Type B pancreatic cell (in vitro differentiated cells): Measurements from ENCODE around the gene BAG3. TPM values are rescaled to one million over a fixed set of nuclear protein-coding genes. Genes with fewer than 3 reads are reported as not detected.

Experiments
- DNase-seq: peaks from one replicate; pipeline ENCODE4 v3.0.0; 2021; ENCODE audit warnings: mixed read lengths; ENCODE audit not compliant: unreplicated experiment; ENCODE audit errors: extremely low spot score
- H3K27ac Mint-ChIP-seq: 2 replicates; pipeline ENCODE4 v1.8.0; 2021; ENCODE audit warnings: mild to moderate bottlenecking, mixed read lengths
- H3K27me3 Mint-ChIP-seq: 2 replicates; pipeline ENCODE4 v1.8.0; 2021; ENCODE audit warnings: mixed read lengths
- H3K36me3 Mint-ChIP-seq: 2 replicates; pipeline ENCODE4 v1.8.0; 2021; ENCODE audit warnings: mixed read lengths
- H3K4me1 Mint-ChIP-seq: one replicate; pipeline ENCODE4 v1.8.0; 2021; ENCODE audit warnings: mixed read lengths; ENCODE audit not compliant: unreplicated experiment
- H3K4me3 Mint-ChIP-seq: 2 replicates; pipeline ENCODE4 v1.8.0; 2021; ENCODE audit warnings: mild to moderate bottlenecking, mixed read lengths
- H3K9me3 Mint-ChIP-seq: 2 replicates; pipeline ENCODE4 v1.8.0; 2021; ENCODE audit warnings: mixed read lengths
- CTCF ChIP-seq: fragments of 200-600 bp; sonication (generic); conservative IDR thresholded peaks from 2 replicates; pipeline ENCODE4 v1.5.0; 2021; ENCODE audit warnings: antibody characterized with exemption, mild to moderate bottlenecking
- total RNA-seq: library from RNA; stranded (reverse); gene quantifications from 2 replicates; pipeline ENCODE4 v1.2.1, GENCODE V29; 2021; ENCODE audit warnings: low replicate concordance

Gene BAG3
- total RNA-seq, 1 donor from 2014 or later = 24.9 TPM

- no peaks in the 10 kb centered on the region for H3K9me3 Mint-ChIP-seq
- H3K27me3 Mint-ChIP-seq = no peaks in the 10 kb centered on the region
- no peak for TF ChIP-seq CTCF
- no peak for DNase-seq
- H3K4me1 Mint-ChIP-seq = peaks cover 9% of the 10 kb centered on the region
- no peaks in the 10 kb centered on the region for H3K36me3 Mint-ChIP-seq
- H3K4me3 Mint-ChIP-seq = no peak overlapping the region
- no peak overlapping the region for H3K27ac Mint-ChIP-seq
Measured at GRCh38 chr10:119642556-119643111, 8.5 kb upstream of the BAG3 start.

- H3K27me3 Mint-ChIP-seq = no peaks in the 10 kb centered on the region
- DNase-seq = no peak
- H3K36me3 Mint-ChIP-seq = no peaks in the 10 kb centered on the region
- TF ChIP-seq CTCF = no peak
- peak overlapping the region; percentile 58 for H3K4me3 Mint-ChIP-seq
- H3K9me3 Mint-ChIP-seq = no peaks in the 10 kb centered on the region
- H3K27ac Mint-ChIP-seq = peak overlapping the region; percentile 5
- peaks cover 9% of the 10 kb centered on the region for H3K4me1 Mint-ChIP-seq
Measured at GRCh38 chr10:119643306-119644204, 7.6 kb upstream of the BAG3 start.

- Mint-ChIP-seq H3K27me3 (no peaks in the 10 kb centered on the region), H3K36me3 (no peaks in the 10 kb centered on the region), H3K4me1 (peaks cover 9% of the 10 kb centered on the region), H3K9me3 (no peaks in the 10 kb centered on the region), H3K4me3 (no peak overlapping the region), H3K27ac (no peak overlapping the region)
- no peak for DNase-seq
- TF ChIP-seq CTCF = peak; percentile 41
Measured at GRCh38 chr10:119644205-119644814, 6.9 kb upstream of the BAG3 start.

GRCh38 chr10:119644994-119645393 is 6.2 kb upstream of the BAG3 start:
- Mint-ChIP-seq H3K27ac (no peak overlapping the region), H3K36me3 (no peaks in the 10 kb centered on the region), H3K4me3 (no peak overlapping the region), H3K9me3 (no peaks in the 10 kb centered on the region), H3K4me1 (peaks cover 9% of the 10 kb centered on the region), H3K27me3 (no peaks in the 10 kb centered on the region)
- no peak for DNase-seq
- no peak for TF ChIP-seq CTCF

- DNase-seq = no peak
- Mint-ChIP-seq H3K27me3 (no peaks in the 10 kb centered on the region), H3K9me3 (no peaks in the 10 kb centered on the region), H3K4me1 (peaks cover 29% of the 10 kb centered on the region), H3K4me3 (peak overlapping the region; percentile 98), H3K36me3 (no peaks in the 10 kb centered on the region), H3K27ac (peak overlapping the region; percentile 98)
- TF ChIP-seq CTCF = no peak
Measured at GRCh38 chr10:119650062-119650461, 1.1 kb upstream of the BAG3 start.
